ENCODE measurements around the gene RNF31. TPM values are rescaled to one million over a fixed set of nuclear protein-coding genes. Genes with fewer than 3 reads are reported as not detected.

The RNF31 gene
- total RNA-seq, 2 experiments from 2014 or later: 73.7 to 98.4 TPM

- Mint-ChIP-seq H3K4me3 (no peak overlapping the region), H3K36me3 (ENCODE audit: low read depth) (peaks cover 44% of the 10 kb centered on the region), H3K4me1 (peaks cover 8% of the 10 kb centered on the region), H3K27me3 (no peaks in the 10 kb centered on the region), H3K27ac (peak overlapping the region; percentile 42), H3K9me3 (ENCODE audit: low read depth) (no peaks in the 10 kb centered on the region)
- POLR2A ChIA-PET: interaction anchor here (0.6 to 1.9 kb wide), 2 partner anchors 17 to 231 kb away, joined by 3 to 6 read pairs; no protein-coding TSS in a partner anchor
- DNase-seq (no peak), ATAC-seq (no peak)
- CTCF ChIA-PET: interaction anchor here (0.6 to 1.3 kb wide), 2 partner anchors 93 to 127 kb away, joined by 6 read pairs; partner anchors contain the start of gene LTB4R2
- intact Hi-C loops (cut with DNase I, micrococcal nuclease): no loop called here
Observed at GRCh38 chr14:24182110-24182882, 35.0 kb downstream of the RNF31 start.

- DNase-seq: no peak
- H3K36me3 Mint-ChIP-seq (ENCODE audit: low read depth): peaks cover 42% of the 10 kb centered on the region
- no peaks in the 10 kb centered on the region for H3K9me3 Mint-ChIP-seq (ENCODE audit: low read depth)
- CTCF ChIA-PET: interaction anchor here (0.6 to 1.4 kb wide), 3 partner anchors 94 to 126 kb away, joined by 3 to 6 read pairs (median 6); partner anchors contain the start of genes CIDEB and LTB4R2
- H3K27ac Mint-ChIP-seq: no peak overlapping the region
- intact Hi-C loops (cut with DNase I, micrococcal nuclease): no loop called here
- H3K4me3 Mint-ChIP-seq: no peak overlapping the region
- POLR2A ChIA-PET: no interaction called here
- peaks cover 14% of the 10 kb centered on the region for H3K4me1 Mint-ChIP-seq
- no peaks in the 10 kb centered on the region for H3K27me3 Mint-ChIP-seq
- ATAC-seq: no peak
Observed at GRCh38 chr14:24183014-24183481, 35.8 kb downstream of the RNF31 start.

GRCh38 chr14:24184104-24184970 is 37.0 kb downstream of the RNF31 start:
- Mint-ChIP-seq H3K36me3 (ENCODE audit: low read depth) (peaks cover 36% of the 10 kb centered on the region), H3K4me3 (no peak overlapping the region), H3K9me3 (ENCODE audit: low read depth) (no peaks in the 10 kb centered on the region), H3K27me3 (no peaks in the 10 kb centered on the region), H3K27ac (no peak overlapping the region), H3K4me1 (peaks cover 22% of the 10 kb centered on the region)
- DNase-seq (no peak), ATAC-seq (no peak)
- POLR2A ChIA-PET: interaction anchor here (0.6 kb wide), 2 partner anchors 28 to 46 kb away, joined by 3 to 8 read pairs; no protein-coding TSS in a partner anchor
- intact Hi-C loops (cut with DNase I, micrococcal nuclease): no loop called here
- CTCF ChIA-PET: interaction anchor here (0.6 to 2.5 kb wide), 4 partner anchors 23 to 618 kb away, joined by 3 to 7 read pairs (median 4); partner anchors contain the start of genes CIDEB and IRF9

GRCh38 chr14:24185026-24185425 is 37.7 kb downstream of the RNF31 start:
- intact Hi-C loops (cut with DNase I, micrococcal nuclease): no loop called here
- no peak for DNase-seq
- peaks cover 34% of the 10 kb centered on the region for H3K36me3 Mint-ChIP-seq (ENCODE audit: low read depth)

GRCh38 chr14:24185741-24186140 is 38.4 kb downstream of the RNF31 start:
- intact Hi-C loops (cut with DNase I, micrococcal nuclease): no loop called here
- ChIA-PET CTCF (interaction anchor here (0.7 to 2.5 kb wide), 4 partner anchors 25 to 146 kb away, joined by 3 to 7 read pairs (median 3); partner anchors contain the start of gene IRF9), POLR2A (interaction anchor here (0.7 kb wide), 1 partner anchor 21 kb away, joined by 3 read pairs; no protein-coding TSS in a partner anchor)
- Mint-ChIP-seq H3K4me1 (peaks cover 29% of the 10 kb centered on the region), H3K4me3 (no peak overlapping the region), H3K9me3 (ENCODE audit: low read depth) (no peaks in the 10 kb centered on the region), H3K27me3 (no peaks in the 10 kb centered on the region), H3K27ac (no peak overlapping the region), H3K36me3 (ENCODE audit: low read depth) (peaks cover 36% of the 10 kb centered on the region)
- DNase-seq: no peak
- ATAC-seq: no peak

More at GRCh38 chr14:24185026-24185425, 37.7 kb downstream of the RNF31 start:
- CTCF ChIA-PET: interaction anchor here (0.6 to 2.5 kb wide), 5 partner anchors 24 to 618 kb away, joined by 3 to 7 read pairs (median 3); partner anchors contain the start of gene IRF9
- ATAC-seq: no peak
- POLR2A ChIA-PET: interaction anchor here (0.6 kb wide), 1 partner anchor 47 kb away, joined by 3 read pairs; no protein-coding TSS in a partner anchor
- Mint-ChIP-seq H3K9me3 (ENCODE audit: low read depth) (no peaks in the 10 kb centered on the region), H3K4me3 (no peak overlapping the region), H3K27me3 (no peaks in the 10 kb centered on the region), H3K27ac (no peak overlapping the region), H3K4me1 (peaks cover 27% of the 10 kb centered on the region)

- no peak overlapping the region for H3K27ac Mint-ChIP-seq
- ATAC-seq (no peak), DNase-seq (no peak)
- CTCF ChIA-PET: interaction anchor here (0.9 to 2.0 kb wide), 6 partner anchors 14 to 121 kb away, joined by 3 to 8 read pairs (median 4); partner anchors contain the start of genes CIDEB, GMPR2, MDP1 and NEDD8
- POLR2A ChIA-PET: interaction anchor here (1.9 to 2.0 kb wide), 2 partner anchors 26 to 72 kb away, joined by 5 to 6 read pairs; partner anchors contain the start of genes CHMP4A, DCAF11 and NRL
- H3K27me3 Mint-ChIP-seq: no peaks in the 10 kb centered on the region
- H3K36me3 Mint-ChIP-seq (ENCODE audit: low read depth): peaks cover 41% of the 10 kb centered on the region
- intact Hi-C loops (cut with DNase I, micrococcal nuclease): no loop called here
- peaks cover 31% of the 10 kb centered on the region for H3K4me1 Mint-ChIP-seq
- H3K4me3 Mint-ChIP-seq: peak overlapping the region; percentile 89
- H3K9me3 Mint-ChIP-seq (ENCODE audit: low read depth): no peaks in the 10 kb centered on the region
Observed at GRCh38 chr14:24186831-24187538, 39.7 kb downstream of the RNF31 start.

GRCh38 chr14:24187539-24187915 is 40.2 kb downstream of the RNF31 start:
- ATAC-seq: no peak
- POLR2A ChIA-PET: interaction anchor here (1.9 to 2.0 kb wide), 2 partner anchors 26 to 73 kb away, joined by 5 to 6 read pairs; partner anchors contain the start of genes CHMP4A, DCAF11 and NRL
- intact Hi-C loops (cut with DNase I, micrococcal nuclease): no loop called here
- CTCF ChIA-PET: interaction anchor here (0.9 to 2.0 kb wide), 6 partner anchors 14 to 121 kb away, joined by 3 to 8 read pairs (median 4); partner anchors contain the start of genes CIDEB, GMPR2, MDP1 and NEDD8
- Mint-ChIP-seq H3K27me3 (no peaks in the 10 kb centered on the region), H3K4me3 (peak overlapping the region; percentile 89), H3K27ac (peak overlapping the region; percentile 83), H3K4me1 (peaks cover 35% of the 10 kb centered on the region), H3K9me3 (ENCODE audit: low read depth) (no peaks in the 10 kb centered on the region), H3K36me3 (ENCODE audit: low read depth) (peaks cover 41% of the 10 kb centered on the region)
- DNase-seq: no peak

- Mint-ChIP-seq H3K36me3 (ENCODE audit: low read depth) (peaks cover 42% of the 10 kb centered on the region), H3K9me3 (ENCODE audit: low read depth) (no peaks in the 10 kb centered on the region), H3K4me1 (peaks cover 40% of the 10 kb centered on the region), H3K27ac (peak within 1 kb of the TSS; percentile 83), H3K4me3 (peak within 1 kb of the TSS; percentile 89), H3K27me3 (no peaks in the 10 kb centered on the region)
- intact Hi-C loops (cut with DNase I, micrococcal nuclease): loop anchor here (1.0 to 2.0 kb wide), 13 partner anchors 16 to 111 kb away; partner anchors contain the start of genes DCAF11 (in 2 of the 2), IRF9 (in 2 of the 2), NRL (in 2 of the 2) and PSME1 (in 2 of the 2)
- ChIA-PET CTCF (interaction anchor here (0.6 to 2.7 kb wide), 13 partner anchors 13 to 144 kb away, joined by 3 to 14 read pairs (median 4); partner anchors contain the start of genes CHMP4A, IRF9, PSME2 and TINF2), POLR2A (interaction anchor here (0.5 to 2.0 kb wide), 12 partner anchors 8 to 243 kb away, joined by 3 to 10 read pairs (median 4); partner anchors contain the start of genes CHMP4A, DCAF11, IRF9 and NRL)
- ATAC-seq (peak; percentile 92), DNase-seq (peak; percentile 97)
Observed at GRCh38 chr14:24188251-24189058, 41.2 kb downstream of the RNF31 start, which contains the start of gene IPO4. TSS of gene IPO4 (minus strand) at chr14:24188816. CDS start at chr14:24188787, 29 bp downstream.

GRCh38 chr14:24189059-24189375 is 41.7 kb downstream of the RNF31 start:
- intact Hi-C loops (cut with DNase I, micrococcal nuclease): loop anchor here in 1 of 2 experiments (1.0 to 2.0 kb wide), 3 partner anchors 16 to 75 kb away; partner anchors contain the start of genes DCAF11, NRL, REC8 and TINF2
- H3K9me3 Mint-ChIP-seq (ENCODE audit: low read depth): no peaks in the 10 kb centered on the region
- H3K27ac Mint-ChIP-seq: peak overlapping the region; percentile 51
- H3K4me3 Mint-ChIP-seq: peak overlapping the region; percentile 89
- CTCF ChIA-PET: interaction anchor here (0.5 to 2.7 kb wide), 13 partner anchors 13 to 144 kb away, joined by 3 to 14 read pairs (median 4); partner anchors contain the start of genes CHMP4A, IRF9, PSME2 and TINF2
- no peaks in the 10 kb centered on the region for H3K27me3 Mint-ChIP-seq
- DNase-seq: no peak
- no peak for ATAC-seq
- H3K36me3 Mint-ChIP-seq (ENCODE audit: low read depth): peaks cover 42% of the 10 kb centered on the region
- POLR2A ChIA-PET: interaction anchor here (0.5 to 2.0 kb wide), 11 partner anchors 8 to 242 kb away, joined by 3 to 10 read pairs (median 3); partner anchors contain the start of genes CHMP4A, DCAF11, IRF9 and NRL
- H3K4me1 Mint-ChIP-seq: peaks cover 42% of the 10 kb centered on the region
